Left lung (tissue), 10 donors: ENCODE measurements around the gene R3HDM4. TPM values are rescaled to one million over a fixed set of nuclear protein-coding genes. Genes with fewer than 3 reads are reported as not detected.

Experiments
- ATAC-seq: fragments of 200-7000 bp; cut with Tn5 transposase; one replicate; pipeline ENCODE4 v1.9.1; 2020; ENCODE audit warnings: moderate library complexity
- DNase-seq, 4 donors: peaks; one replicate each; pipeline ENCODE4 v3.0.0-alpha.2; 2013 to 2020
- H3K27ac ChIP-seq, 2 donors: fragments of 200-600 bp; sonication (generic) in 1 of 2; one replicate each; pipeline versions ENCODE4 v1.5.0 to v1.8.0; 2020 to 2021
- H3K27me3 ChIP-seq, 2 donors: fragments of 200-600 bp; sonication (generic) in 1 of 2; one replicate each; pipeline versions ENCODE4 v1.5.0 to v1.8.0; 2020 to 2021
- H3K36me3 ChIP-seq, 2 donors: fragments of 200-600 bp; sonication (generic) in 1 of 2; one replicate each; pipeline versions ENCODE4 v1.5.0 to v1.8.0; 2020 to 2021
- H3K4me1 ChIP-seq, 2 donors: fragments of 200-600 bp; one replicate each; pipeline ENCODE4 v1.8.0; 2021
- H3K4me3 ChIP-seq, 2 donors: fragments of 200-600 bp; sonication (generic) in 1 of 2; one replicate each; pipeline versions ENCODE4 v1.5.0 to v1.8.0; 2020 to 2021; ENCODE audit warnings: mild to moderate bottlenecking in 1 of 2
- H3K9me3 ChIP-seq, 2 donors: fragments of 200-600 bp; sonication (generic) in 1 of 2; one replicate each; pipeline versions ENCODE4 v1.5.0 to v1.8.0; 2020 to 2021
- intact Hi-C, 2 donors: fragments of 100-400 bp; cut with DNase I; formaldehyde crosslinking; loops; one replicate each; pipeline versions ENCODE4 v1.11.2 to v1.14.2; 2022
- polyA plus RNA-seq, 6 donors: library from polyadenylated mRNA; unstranded; fragments of 120-200 nt; gene quantifications; one replicate each; pipeline ENCODE4 v1.2.1, GENCODE V29; 2013; ENCODE audit not compliant: insufficient read length in 6 of 6
- total RNA-seq, 2 donors: library from RNA; stranded (reverse); fragmentation: NEBNext Ultra II Directional; extraction: Animal tissue kit (Norgen Biotek cat#: 25700); gene quantifications; one replicate each; pipeline ENCODE4 v1.2.1, GENCODE V29; 2021
- TF ChIP-seq, protein P1 (sequence below), 2 donors: fragments of 200-600 bp; sonication (generic) in 1 of 2; IDR thresholded peaks; one replicate each; pipeline versions ENCODE4 v1.5.0 to v1.8.0; 2021; ENCODE audit warnings: antibody characterized with exemption in 2 of 2
- donor health status: DM: no; HTN: yes; CAD: no.
- donor health status: DM: no; HTN: no; CAD: no.

Gene R3HDM4
- total and polyA plus RNA-seq, 8 donors = 28.8 to 66.3 (median 39.0) TPM

DNA sequence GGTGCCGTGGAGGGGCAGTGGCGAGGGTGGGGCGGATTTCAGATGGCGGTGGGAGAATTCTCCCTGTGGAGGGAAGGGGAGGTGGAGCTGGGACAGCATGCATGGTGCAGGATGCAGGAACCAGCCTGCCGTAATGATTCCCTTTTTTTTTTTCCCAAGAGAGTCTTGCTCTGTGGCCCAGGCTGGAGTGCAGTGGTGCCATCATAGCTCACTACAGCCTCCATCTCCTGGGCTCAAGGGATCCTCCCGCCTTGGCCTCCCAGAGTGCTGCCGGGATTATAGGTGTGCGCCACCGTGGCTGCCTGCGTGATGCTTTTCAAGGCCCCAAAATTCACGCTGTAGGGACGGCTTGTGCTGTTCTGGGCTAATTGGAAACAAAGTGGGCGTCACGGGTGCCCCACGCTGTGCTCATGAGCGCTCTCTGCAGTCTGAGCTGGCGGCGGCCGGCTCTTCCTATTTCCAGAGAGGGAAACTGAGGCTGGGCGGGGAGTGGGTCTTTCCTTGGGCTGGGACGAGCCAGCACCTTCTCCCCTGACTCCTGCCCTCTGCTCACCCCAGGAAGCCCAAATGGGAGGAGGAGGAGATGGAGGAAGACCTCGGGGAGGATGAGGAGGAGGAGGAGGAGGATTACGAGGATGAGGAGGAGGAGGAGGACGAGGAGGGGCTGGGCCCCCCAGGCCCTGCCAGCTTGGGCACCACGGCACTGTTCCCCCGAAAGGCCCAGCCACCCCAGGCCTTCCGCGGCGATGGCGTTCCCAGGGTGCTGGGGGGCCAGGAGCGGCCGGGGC lies 19.0 kb upstream of the R3HDM4 start:
- H3K4me1 ChIP-seq = peaks cover 32 to 69% of the 10 kb centered on the region in 2 donors
- peaks cover 0 to 42% of the 10 kb centered on the region in 2 donors for H3K36me3 ChIP-seq
- H3K27me3 ChIP-seq = no peaks in the 10 kb centered on the region
- H3K27ac ChIP-seq = peak overlapping the region in 1 of 2 donors; percentile 78
- DNase-seq = no peak
- no peak for ATAC-seq
- TF ChIP-seq, protein P1, sequence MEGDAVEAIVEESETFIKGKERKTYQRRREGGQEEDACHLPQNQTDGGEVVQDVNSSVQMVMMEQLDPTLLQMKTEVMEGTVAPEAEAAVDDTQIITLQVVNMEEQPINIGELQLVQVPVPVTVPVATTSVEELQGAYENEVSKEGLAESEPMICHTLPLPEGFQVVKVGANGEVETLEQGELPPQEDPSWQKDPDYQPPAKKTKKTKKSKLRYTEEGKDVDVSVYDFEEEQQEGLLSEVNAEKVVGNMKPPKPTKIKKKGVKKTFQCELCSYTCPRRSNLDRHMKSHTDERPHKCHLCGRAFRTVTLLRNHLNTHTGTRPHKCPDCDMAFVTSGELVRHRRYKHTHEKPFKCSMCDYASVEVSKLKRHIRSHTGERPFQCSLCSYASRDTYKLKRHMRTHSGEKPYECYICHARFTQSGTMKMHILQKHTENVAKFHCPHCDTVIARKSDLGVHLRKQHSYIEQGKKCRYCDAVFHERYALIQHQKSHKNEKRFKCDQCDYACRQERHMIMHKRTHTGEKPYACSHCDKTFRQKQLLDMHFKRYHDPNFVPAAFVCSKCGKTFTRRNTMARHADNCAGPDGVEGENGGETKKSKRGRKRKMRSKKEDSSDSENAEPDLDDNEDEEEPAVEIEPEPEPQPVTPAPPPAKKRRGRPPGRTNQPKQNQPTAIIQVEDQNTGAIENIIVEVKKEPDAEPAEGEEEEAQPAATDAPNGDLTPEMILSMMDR (IDR thresholded peaks at IDR 0.05) = no peak
- intact Hi-C loops = no loop called here
- no peaks in the 10 kb centered on the region for H3K9me3 ChIP-seq
- peak overlapping the region in 1 of 2 donors; percentile 28 for H3K4me3 ChIP-seq

DNA sequence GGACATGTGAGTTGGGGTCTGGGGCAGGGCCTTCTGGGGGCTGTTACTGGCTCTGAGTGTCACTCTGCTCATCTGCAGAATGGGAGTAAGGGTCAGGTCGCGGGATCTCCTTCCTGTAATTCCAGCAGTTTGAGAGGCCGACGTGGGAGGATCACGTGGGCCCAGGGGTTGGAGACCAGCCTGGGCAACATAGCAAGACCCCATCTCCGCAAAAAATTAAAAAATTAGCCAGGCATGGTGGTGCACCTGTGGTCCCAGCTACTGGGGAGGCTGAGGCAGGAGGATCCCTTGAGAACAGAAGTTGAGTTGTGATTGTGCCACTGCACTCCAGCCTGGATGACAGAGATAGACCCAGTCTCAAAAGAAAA lies 16.9 kb upstream of the R3HDM4 start:
- Histone ChIP-seq H3K27me3 (no peaks in the 10 kb centered on the region), H3K4me1 (peaks cover 24 to 58% of the 10 kb centered on the region in 2 donors), H3K9me3 (no peaks in the 10 kb centered on the region), H3K27ac (no peak overlapping the region), H3K36me3 (peaks cover 0 to 38% of the 10 kb centered on the region in 2 donors), H3K4me3 (no peak overlapping the region)
- intact Hi-C loops = no loop called here
- DNase-seq (no peak), ATAC-seq (no peak)
- TF ChIP-seq, protein P1 (IDR thresholded peaks at IDR 0.05) = no peak

DNA sequence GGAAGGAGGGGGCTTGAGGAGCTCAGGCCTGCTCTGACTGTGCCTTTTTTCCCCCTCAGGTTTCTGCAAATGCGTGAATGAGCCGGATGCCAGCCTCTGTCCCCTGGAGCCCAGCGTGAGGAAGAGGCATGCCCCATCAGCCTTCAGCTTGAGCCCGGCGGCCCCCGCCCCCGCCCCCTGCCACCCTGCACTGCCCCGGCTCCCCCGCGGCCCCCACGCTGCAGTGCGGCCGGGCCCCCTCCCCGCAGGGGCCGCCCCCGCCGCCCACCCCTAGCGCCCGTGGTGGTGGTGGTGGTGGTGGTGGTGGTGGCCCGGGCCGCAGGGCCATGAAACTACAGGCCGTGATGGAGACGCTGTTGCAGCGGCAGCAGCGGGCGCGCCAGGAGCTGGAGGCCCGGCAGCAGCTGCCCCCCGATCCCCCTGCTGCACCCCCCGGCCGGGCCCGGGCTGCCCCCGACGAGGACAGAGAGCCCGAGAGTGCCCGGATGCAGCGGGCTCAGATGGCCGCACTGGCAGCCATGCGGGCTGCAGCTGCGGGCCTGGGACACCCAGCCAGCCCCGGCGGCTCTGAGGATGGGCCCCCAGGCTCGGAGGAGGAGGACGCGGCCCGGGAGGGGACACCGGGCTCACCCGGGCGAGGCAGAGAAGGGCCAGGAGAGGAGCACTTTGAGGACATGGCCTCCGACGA lies 16.3 kb upstream of the R3HDM4 start:
- ATAC-seq = no peak
- Histone ChIP-seq H3K36me3 (peaks cover 0 to 38% of the 10 kb centered on the region in 2 donors), H3K9me3 (no peaks in the 10 kb centered on the region), H3K4me1 (peaks cover 23 to 58% of the 10 kb centered on the region in 2 donors), H3K4me3 (no peak overlapping the region), H3K27ac (peak overlapping the region in 1 of 2 donors; percentile 98), H3K27me3 (no peaks in the 10 kb centered on the region)
- TF ChIP-seq, protein P1 (IDR thresholded peaks at IDR 0.05) = no peak
- intact Hi-C loops = no loop called here
- DNase-seq = no peak

DNA sequence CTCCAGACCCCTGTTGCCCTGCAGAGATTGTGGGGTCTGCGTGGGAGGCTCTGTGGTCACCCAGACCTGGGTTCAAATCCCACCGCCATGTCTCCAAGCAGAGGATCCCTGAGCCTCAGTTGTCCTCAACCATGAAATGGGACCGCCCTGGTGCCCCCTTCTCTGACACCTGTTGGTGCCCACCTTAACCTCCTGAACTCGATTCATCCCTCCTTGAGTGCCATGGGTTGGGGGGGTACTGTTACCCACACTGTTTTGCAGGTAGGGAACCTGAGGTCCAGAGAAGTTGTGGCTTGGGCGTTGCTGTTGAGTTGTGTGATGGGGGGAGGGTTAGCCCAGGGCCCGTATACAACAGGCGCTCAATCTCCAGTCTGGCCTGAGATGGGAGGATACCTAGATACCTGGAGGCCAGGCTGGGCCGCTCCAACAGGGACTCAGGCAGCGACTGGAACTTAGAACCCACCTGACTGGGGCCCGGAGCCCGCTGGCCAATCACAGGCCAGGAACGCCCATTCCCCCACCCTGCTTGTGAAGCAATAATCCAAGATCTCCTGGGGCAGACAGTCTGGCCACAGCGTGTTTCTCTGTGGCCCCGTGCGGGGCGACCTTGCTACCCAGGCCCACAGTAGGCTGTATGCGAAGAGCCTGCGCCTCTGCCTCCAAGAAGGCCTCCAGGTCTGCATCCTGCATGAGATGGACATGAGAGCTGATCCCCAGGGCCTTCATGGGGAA lies 15.6 kb upstream of the R3HDM4 start:
- peak overlapping the region in 1 of 2 donors; percentile 98 for H3K27ac ChIP-seq
- intact Hi-C loops = no loop called here
- no peaks in the 10 kb centered on the region for H3K27me3 ChIP-seq
- H3K4me3 ChIP-seq = peak overlapping the region in 1 of 2 donors; percentile 94
- peak; percentile 1 for ATAC-seq
- H3K4me1 ChIP-seq = peaks cover 18 to 58% of the 10 kb centered on the region in 2 donors
- no peaks in the 10 kb centered on the region for H3K9me3 ChIP-seq
- H3K36me3 ChIP-seq = peaks cover 0 to 38% of the 10 kb centered on the region in 2 donors
- no peak for DNase-seq
- TF ChIP-seq, protein P1 (IDR thresholded peaks at IDR 0.05) = no peak
